SK-N-SH treated with all-trans-retinoic acid at 6 μM for 48 hours (cell line): ENCODE results near the gene CACHD1.
A peak's percentile ranks its signal among the peaks of the same experiment; 100 is the strongest.
"Not testable (repeated sequence)": the region's sequence is repeated elsewhere in the genome, so short reads cannot be mapped to it uniquely, and the experiment has no call there.

Experiments used
- ATAC-seq: fragments of 200-7000 bp; cut with Tn5 transposase; 3 replicates; pipeline ENCODE4 v1.9.1; 2020; ENCODE audit warnings: mild to moderate bottlenecking, moderate library complexity
- BACH2 ChIP-seq: fragments of 250-450 bp; sonication (Bioruptor Pico); IDR thresholded peaks from 2 replicates; pipeline ENCODE4 v1.9.0; 2021; ENCODE audit warnings: mild to moderate bottlenecking, borderline replicate concordance
- CSDC2 ChIP-seq: fragments of 250-450 bp; sonication (Bioruptor Pico); IDR thresholded peaks from 2 replicates; pipeline ENCODE4 v1.5.0; 2020; ENCODE audit warnings: mild to moderate bottlenecking, moderate library complexity
- CSRNP3 ChIP-seq: fragments of 250-450 bp; sonication (Bioruptor Pico); IDR thresholded peaks from 2 replicates; pipeline ENCODE4 v1.5.1; 2021; ENCODE audit warnings: mild to moderate bottlenecking, moderate library complexity
- ESRRG ChIP-seq: fragments of 250-450 bp; sonication (Bioruptor Pico); IDR thresholded peaks from 2 replicates; pipeline ENCODE4 v1.6.1; 2021; ENCODE audit warnings: mild to moderate bottlenecking
- GLIS3 ChIP-seq: fragments of 250-450 bp; sonication (Bioruptor Pico); IDR thresholded peaks from 2 replicates; pipeline ENCODE4 v1.5.0; 2020; ENCODE audit warnings: mild to moderate bottlenecking, moderate library complexity
- POU6F1 ChIP-seq: fragments of 250-450 bp; sonication (Bioruptor Pico); IDR thresholded peaks from 2 replicates; pipeline ENCODE4 v1.8.0; 2021; ENCODE audit warnings: low read depth, mild to moderate bottlenecking, moderate library complexity, borderline replicate concordance
- RARB ChIP-seq: fragments of 250-450 bp; sonication (Bioruptor Pico); IDR thresholded peaks from 2 replicates; pipeline ENCODE4 v1.8.0; 2021; ENCODE audit warnings: mild to moderate bottlenecking, moderate library complexity
- TCF4 ChIP-seq: fragments of 250-450 bp; sonication (Bioruptor Pico); IDR thresholded peaks from 2 replicates; pipeline ENCODE4 v1.8.0; 2021; ENCODE audit warnings: mild to moderate bottlenecking, moderate library complexity, borderline replicate concordance
- TOX ChIP-seq: fragments of 250-450 bp; sonication (Bioruptor Pico); IDR thresholded peaks from 2 replicates; pipeline ENCODE4 v1.8.0; 2021; ENCODE audit warnings: mild to moderate bottlenecking, moderate library complexity, borderline replicate concordance
- ZC3H10 ChIP-seq: fragments of 250-450 bp; sonication (Bioruptor Pico); IDR thresholded peaks from 2 replicates; pipeline ENCODE4 v1.5.1; 2021; ENCODE audit warnings: mild to moderate bottlenecking, moderate library complexity
- ZFP3 ChIP-seq: fragments of 250-450 bp; sonication (Bioruptor Pico); IDR thresholded peaks from 2 replicates; pipeline ENCODE4 v1.5.0; 2020; ENCODE audit warnings: mild to moderate bottlenecking, moderate library complexity
- ZFP30 ChIP-seq: fragments of 450-650 bp; formaldehyde crosslinking; IDR thresholded peaks from 2 replicates; pipeline ENCODE4 v1.5.0; 2022; ENCODE audit warnings: mild to moderate bottlenecking, moderate library complexity
- ZNF565 ChIP-seq: fragments of 450-650 bp; formaldehyde crosslinking; conservative IDR thresholded peaks from 2 replicates; pipeline ENCODE4 v1.5.0; 2020; ENCODE audit warnings: low read depth, mild to moderate bottlenecking, moderate library complexity
- ZNF70 ChIP-seq: fragments of 450-650 bp; formaldehyde crosslinking; IDR thresholded peaks from 2 replicates; pipeline ENCODE4 v1.5.0; 2020; ENCODE audit warnings: mild to moderate bottlenecking, moderate library complexity
- ZNF8 ChIP-seq: fragments of 450-650 bp; formaldehyde crosslinking; IDR thresholded peaks from 2 replicates; pipeline ENCODE4 v1.5.0; 2020; ENCODE audit warnings: mild to moderate bottlenecking, moderate library complexity
- TF ChIP-seq, protein P1 (sequence below): fragments of 250-450 bp; sonication (Bioruptor Pico); IDR thresholded peaks from 2 replicates; pipeline ENCODE4 v1.5.0; 2020; ENCODE audit warnings: mild to moderate bottlenecking, moderate library complexity
- TF ChIP-seq, protein P2 (sequence below): fragments of 250-450 bp; sonication (Bioruptor Pico); IDR thresholded peaks from 2 replicates; pipeline ENCODE4 v1.8.0; 2020; ENCODE audit warnings: mild to moderate bottlenecking, moderate library complexity, borderline replicate concordance

CACHD1 gene

GRCh38 chr1:64505944-64506655, 36.2 kb downstream of the CACHD1 start:
- peak; percentile 41 for ATAC-seq
- no peak for TF ChIP-seq ZNF70 (CRISPR knock-in tag)
- no peak for TF ChIP-seq POU6F1
- no peak for TF ChIP-seq ESRRG (CRISPR knock-in tag)
- no peak for TF ChIP-seq RARB
- TF ChIP-seq ZFP3: no peak
- no peak for TF ChIP-seq TOX (CRISPR knock-in tag)
- TF ChIP-seq ZFP30 (CRISPR knock-in tag): no peak
- no peak for TF ChIP-seq TCF4 (CRISPR knock-in tag)

GRCh38 chr1:64508629-64509028, 38.7 kb downstream of the CACHD1 start:
- ATAC-seq: no peak
- TF ChIP-seq, protein P1, sequence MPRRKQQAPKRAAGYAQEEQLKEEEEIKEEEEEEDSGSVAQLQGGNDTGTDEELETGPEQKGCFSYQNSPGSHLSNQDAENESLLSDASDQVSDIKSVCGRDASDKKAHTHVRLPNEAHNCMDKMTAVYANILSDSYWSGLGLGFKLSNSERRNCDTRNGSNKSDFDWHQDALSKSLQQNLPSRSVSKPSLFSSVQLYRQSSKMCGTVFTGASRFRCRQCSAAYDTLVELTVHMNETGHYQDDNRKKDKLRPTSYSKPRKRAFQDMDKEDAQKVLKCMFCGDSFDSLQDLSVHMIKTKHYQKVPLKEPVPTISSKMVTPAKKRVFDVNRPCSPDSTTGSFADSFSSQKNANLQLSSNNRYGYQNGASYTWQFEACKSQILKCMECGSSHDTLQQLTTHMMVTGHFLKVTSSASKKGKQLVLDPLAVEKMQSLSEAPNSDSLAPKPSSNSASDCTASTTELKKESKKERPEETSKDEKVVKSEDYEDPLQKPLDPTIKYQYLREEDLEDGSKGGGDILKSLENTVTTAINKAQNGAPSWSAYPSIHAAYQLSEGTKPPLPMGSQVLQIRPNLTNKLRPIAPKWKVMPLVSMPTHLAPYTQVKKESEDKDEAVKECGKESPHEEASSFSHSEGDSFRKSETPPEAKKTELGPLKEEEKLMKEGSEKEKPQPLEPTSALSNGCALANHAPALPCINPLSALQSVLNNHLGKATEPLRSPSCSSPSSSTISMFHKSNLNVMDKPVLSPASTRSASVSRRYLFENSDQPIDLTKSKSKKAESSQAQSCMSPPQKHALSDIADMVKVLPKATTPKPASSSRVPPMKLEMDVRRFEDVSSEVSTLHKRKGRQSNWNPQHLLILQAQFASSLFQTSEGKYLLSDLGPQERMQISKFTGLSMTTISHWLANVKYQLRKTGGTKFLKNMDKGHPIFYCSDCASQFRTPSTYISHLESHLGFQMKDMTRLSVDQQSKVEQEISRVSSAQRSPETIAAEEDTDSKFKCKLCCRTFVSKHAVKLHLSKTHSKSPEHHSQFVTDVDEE (CRISPR knock-in tag): no peak
- TF ChIP-seq BACH2 (CRISPR knock-in tag) (no peak), ZFP30 (CRISPR knock-in tag) (no peak), ZNF565 (no peak), GLIS3 (CRISPR knock-in tag) (no peak), ZC3H10 (CRISPR knock-in tag) (no peak)

DNA sequence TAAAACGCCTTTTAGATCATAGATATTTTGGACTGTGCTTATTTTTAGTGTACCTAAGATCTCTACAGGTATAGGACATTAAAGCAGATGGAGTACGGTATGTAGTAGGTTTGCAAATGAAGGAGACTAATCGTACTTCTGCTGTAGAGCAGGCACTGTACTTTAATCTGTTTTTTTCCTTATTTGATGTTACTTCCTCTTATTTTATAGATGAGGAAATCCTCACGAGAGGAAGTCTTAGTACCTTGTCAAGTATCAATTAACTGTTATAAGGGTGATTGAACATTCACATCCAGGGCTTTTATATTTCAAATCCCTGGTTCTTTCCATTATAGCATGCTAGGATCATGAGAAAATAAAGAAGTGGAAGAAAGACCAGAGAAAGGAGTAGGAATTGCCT, 41.1 kb downstream of the CACHD1 start:
- ATAC-seq: no peak
- no peak for TF ChIP-seq CSDC2
- TF ChIP-seq ZNF8 (CRISPR knock-in tag): no peak
- no peak for TF ChIP-seq CSRNP3
- TF ChIP-seq, protein P2, sequence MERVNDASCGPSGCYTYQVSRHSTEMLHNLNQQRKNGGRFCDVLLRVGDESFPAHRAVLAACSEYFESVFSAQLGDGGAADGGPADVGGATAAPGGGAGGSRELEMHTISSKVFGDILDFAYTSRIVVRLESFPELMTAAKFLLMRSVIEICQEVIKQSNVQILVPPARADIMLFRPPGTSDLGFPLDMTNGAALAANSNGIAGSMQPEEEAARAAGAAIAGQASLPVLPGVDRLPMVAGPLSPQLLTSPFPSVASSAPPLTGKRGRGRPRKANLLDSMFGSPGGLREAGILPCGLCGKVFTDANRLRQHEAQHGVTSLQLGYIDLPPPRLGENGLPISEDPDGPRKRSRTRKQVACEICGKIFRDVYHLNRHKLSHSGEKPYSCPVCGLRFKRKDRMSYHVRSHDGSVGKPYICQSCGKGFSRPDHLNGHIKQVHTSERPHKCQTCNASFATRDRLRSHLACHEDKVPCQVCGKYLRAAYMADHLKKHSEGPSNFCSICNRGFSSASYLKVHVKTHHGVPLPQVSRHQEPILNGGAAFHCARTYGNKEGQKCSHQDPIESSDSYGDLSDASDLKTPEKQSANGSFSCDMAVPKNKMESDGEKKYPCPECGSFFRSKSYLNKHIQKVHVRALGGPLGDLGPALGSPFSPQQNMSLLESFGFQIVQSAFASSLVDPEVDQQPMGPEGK (CRISPR knock-in tag): no peak
- TF ChIP-seq GLIS3 (CRISPR knock-in tag): no peak
- TF ChIP-seq, protein P1 (CRISPR knock-in tag): no peak

DNA sequence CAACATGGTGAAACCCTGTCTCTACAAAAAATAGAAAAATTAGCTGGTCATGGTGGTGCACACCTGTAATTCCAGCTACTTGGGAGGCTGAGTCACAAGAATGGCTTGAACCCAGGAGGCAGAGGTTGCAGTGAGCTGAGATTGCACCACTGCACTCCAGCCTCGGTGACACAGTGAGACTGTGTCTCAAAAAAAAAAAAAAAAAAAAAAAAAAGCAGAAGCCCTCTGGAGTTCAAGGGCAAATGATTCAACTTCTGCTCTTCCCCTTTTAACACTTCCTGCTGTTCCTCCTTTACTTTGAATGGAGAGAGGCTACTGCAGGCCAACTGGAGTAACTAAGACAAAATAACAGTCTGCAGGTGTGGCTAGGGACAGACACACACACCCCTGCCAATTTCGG, 42.3 kb downstream of the CACHD1 start:
- ATAC-seq: not testable (repeated sequence)
